GM10266 (cell line): Measurements from ENCODE around the gene ITGA2.
A peak's percentile ranks its signal among the peaks of the same experiment; 100 is the strongest.
"Not testable (repeated sequence)": the region's sequence is repeated elsewhere in the genome, so short reads cannot be mapped to it uniquely, and the experiment has no call there.

Experiments
- DNase-seq: peaks from one replicate; pipeline ENCODE4 v3.0.0; 2012; ENCODE audit errors: extremely low spot score
- TF ChIP-seq, protein P1 (sequence below): IDR thresholded peaks from 2 replicates; pipeline ENCODE4 v1.5.1; 2012; ENCODE audit warnings: mild to moderate bottlenecking, low read depth; ENCODE audit not compliant: control insufficient read depth, insufficient read depth; ENCODE audit errors: missing control alignments

Gene ITGA2

DNA sequence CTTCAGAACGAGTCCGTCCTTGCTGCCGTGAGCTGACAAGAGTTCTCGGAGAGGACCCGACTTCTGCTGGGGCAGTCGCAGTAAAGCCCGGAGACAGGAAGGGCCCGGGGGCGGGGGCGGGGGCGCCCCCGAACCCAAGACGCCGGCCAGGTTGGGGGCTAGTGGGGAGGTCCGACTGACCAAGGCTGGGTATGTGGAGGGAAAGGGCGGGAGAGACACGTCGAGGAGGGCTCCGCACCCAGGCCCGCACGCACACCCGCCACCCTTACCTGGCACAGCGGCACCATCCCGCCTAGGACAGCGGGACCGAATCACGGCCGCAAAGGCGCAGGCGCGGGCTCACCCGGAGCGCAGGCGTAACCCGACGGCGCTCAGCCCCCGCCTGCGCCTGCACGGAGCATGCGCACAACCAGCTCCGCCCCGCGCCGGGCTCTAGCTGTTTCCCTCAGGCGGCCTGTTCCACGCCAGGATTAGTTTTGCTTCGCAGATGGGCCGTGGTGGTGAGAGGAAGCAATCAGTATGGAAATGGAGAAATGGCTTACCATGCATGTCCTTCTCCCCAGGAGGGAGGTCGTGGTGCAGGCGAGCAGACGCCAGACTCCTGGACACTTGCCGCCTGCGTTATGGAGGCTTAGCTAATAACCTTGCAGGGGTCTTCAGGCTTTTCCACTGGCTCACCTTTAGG lies 120.4 kb downstream of the ITGA2 start, which contains the start of gene MOCS2:
Gene MOCS2 (minus strand): TSS at position 315 of the 685 bp plus-strand sequence. CDS start 2,583 bp downstream, outside the sequence.
- DNase-seq, result peak; percentile 94
- TF ChIP-seq, protein P1, sequence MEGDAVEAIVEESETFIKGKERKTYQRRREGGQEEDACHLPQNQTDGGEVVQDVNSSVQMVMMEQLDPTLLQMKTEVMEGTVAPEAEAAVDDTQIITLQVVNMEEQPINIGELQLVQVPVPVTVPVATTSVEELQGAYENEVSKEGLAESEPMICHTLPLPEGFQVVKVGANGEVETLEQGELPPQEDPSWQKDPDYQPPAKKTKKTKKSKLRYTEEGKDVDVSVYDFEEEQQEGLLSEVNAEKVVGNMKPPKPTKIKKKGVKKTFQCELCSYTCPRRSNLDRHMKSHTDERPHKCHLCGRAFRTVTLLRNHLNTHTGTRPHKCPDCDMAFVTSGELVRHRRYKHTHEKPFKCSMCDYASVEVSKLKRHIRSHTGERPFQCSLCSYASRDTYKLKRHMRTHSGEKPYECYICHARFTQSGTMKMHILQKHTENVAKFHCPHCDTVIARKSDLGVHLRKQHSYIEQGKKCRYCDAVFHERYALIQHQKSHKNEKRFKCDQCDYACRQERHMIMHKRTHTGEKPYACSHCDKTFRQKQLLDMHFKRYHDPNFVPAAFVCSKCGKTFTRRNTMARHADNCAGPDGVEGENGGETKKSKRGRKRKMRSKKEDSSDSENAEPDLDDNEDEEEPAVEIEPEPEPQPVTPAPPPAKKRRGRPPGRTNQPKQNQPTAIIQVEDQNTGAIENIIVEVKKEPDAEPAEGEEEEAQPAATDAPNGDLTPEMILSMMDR, result no peak

DNA sequence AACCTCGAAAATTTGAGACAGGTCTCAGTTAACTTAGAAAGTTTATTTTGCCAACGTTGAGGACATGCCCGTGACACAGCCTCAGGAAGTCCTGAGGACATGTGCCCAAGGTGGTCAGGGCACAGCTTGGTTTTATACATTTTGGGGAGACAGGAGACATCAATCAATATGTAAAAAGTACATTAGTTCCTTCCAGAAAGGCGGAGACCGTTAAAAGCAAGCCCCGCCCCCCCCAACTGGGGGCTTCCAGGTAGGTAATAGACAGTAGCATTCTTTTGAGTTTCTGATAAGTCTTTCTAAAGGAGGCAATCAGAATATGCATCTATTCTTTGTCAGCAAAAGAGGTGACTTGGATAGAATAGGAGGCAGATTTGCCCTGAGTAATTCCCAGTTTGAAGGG lies 121.0 kb downstream of the ITGA2 start:
- TF ChIP-seq, protein P1, result no peak

DNA sequence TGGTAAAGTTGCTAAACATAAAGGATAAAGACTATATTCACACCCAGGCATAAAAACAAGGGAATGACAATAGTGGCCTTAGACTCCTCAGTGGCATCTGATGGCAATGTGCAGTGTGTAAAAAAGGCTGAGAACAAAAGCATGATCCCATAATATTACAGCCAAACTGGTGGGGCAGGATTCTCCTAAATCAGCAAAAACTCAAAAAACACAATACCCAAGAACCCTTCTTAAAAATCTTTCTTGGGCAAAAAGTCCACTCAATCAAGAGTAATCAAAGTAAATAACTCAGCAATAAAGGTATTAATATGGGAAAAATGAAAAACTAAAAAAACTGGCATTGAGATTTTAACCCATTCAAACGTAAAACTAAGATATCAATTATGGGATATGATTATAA lies 122.0 kb downstream of the ITGA2 start:
- no peak for DNase-seq
- TF ChIP-seq, protein P1, result no peak

More for the DNA sequence above, 121.0 kb downstream of the ITGA2 start:
- no peak for DNase-seq

DNA sequence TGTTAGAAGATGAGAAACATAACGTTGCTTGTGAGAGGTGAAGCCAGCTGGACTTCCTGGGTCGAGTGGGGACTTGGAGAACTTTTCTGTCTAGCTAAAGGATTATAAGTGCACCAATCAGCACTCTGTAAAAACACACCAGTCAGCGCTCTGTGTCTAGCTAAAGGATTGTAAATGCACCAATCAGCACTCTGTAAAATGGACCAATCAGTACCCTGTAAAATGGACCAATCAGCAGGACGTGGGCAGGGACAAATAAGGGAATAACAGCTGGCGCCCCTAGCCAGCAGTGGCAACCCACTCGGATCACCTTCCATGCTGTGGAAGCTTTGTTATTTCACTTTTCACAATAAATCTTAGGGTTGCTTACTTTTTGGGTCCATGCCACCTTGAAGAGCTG lies 123.2 kb downstream of the ITGA2 start:
- not testable (repeated sequence) for DNase-seq

DNA sequence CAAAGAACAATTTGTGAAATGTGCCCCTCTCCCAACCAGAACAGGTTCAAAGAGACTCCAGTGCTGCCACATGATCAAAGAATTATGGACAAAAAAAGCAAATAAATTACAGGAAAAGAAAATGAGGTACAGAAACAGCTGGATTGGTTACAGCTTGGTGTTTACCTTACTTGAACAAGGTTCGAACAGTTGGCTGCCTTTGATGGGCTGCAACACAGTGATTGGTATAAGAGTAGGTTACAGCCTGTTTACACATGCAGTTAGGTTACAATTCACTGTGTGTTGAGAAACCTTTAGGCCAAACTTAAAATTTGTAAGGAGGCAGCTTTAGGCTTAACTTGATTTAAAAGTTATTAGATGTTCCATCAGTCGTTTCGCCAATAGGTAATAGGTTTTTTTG lies 123.8 kb downstream of the ITGA2 start:
- TF ChIP-seq, protein P1, result no peak

DNA sequence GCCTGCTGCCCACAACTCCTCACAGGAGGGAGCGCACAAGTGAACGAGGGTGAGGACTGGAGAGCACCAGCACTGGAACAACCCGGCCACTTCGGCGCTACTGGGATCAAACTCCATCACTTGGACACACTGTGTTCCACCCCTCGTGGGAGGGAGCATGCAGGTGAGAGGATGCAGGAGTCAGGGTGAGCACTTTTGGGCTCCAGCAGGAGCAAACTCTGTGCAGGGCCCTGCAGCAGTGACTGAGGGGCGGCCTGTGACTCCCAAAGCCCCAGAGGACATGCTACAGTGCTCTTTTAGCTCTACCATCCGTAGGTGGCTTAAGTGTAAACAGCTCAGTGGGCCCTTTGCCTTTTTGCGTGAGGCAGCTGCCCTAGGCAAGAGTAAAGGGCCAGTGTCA lies 124.8 kb downstream of the ITGA2 start:
- no peak for DNase-seq
- TF ChIP-seq, protein P1, result no peak

More for the DNA sequence above, 123.8 kb downstream of the ITGA2 start:
- DNase-seq, result no peak

DNA sequence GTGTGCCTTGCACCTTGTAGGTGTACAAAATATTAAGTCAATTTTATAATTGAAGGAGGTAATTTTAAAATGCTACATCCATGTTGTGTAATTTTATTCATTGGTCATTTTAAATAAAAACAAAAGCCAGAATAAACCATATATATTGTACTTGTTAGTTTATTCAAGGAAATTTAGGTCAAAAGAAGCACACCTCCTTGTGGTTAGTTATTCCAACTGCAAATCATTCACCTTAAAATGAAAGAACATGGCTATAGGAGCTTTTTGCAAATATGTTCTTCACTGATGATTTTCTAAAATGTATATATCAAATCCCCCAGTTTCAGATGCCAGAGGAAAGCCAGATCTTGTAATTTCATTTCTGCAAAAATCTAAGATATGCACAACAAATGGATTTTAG lies 125.8 kb downstream of the ITGA2 start:
- DNase-seq, result no peak
- TF ChIP-seq, protein P1, result no peak
